HG03103 (cell line): ENCODE measurements around the gene PKIB.

Experiments used
- ATAC-seq: cut with Tn5 transposase; IDR thresholded peaks from one replicate; pipeline ENCODE4 v1.9.1; 2021; ENCODE audit warnings: low read depth; ENCODE audit not compliant: unreplicated experiment

Gene PKIB

GRCh38 chr6:122702841-122703240, 92.6 kb downstream of the PKIB start:
- no peak for ATAC-seq

GRCh38 chr6:122704066-122704465, 93.9 kb downstream of the PKIB start:
- ATAC-seq = no peak

- peak; percentile 88 for ATAC-seq
Measured at GRCh38 chr6:122709922-122710512, 99.8 kb downstream of the PKIB start.

- no peak for ATAC-seq
Measured at GRCh38 chr6:122710908-122711635, 100.9 kb downstream of the PKIB start.

- ATAC-seq = no peak
Measured at GRCh38 chr6:122712093-122712447, 101.9 kb downstream of the PKIB start.

GRCh38 chr6:122712448-122713137, 102.4 kb downstream of the PKIB start:
- no peak for ATAC-seq

GRCh38 chr6:122713138-122713537, 102.9 kb downstream of the PKIB start:
- ATAC-seq = no peak

- no peak for ATAC-seq
Measured at GRCh38 chr6:122714059-122714458, 103.9 kb downstream of the PKIB start.

- ATAC-seq = no peak
Measured at GRCh38 chr6:122715725-122716124, 105.5 kb downstream of the PKIB start.

- no peak for ATAC-seq
Measured at GRCh38 chr6:122717350-122717749, 107.1 kb downstream of the PKIB start.

- no peak for ATAC-seq
Measured at GRCh38 chr6:122718616-122719015, 108.4 kb downstream of the PKIB start.

- ATAC-seq = no peak
Measured at GRCh38 chr6:122719176-122719575, 109.0 kb downstream of the PKIB start.

GRCh38 chr6:122722746-122723145, 112.5 kb downstream of the PKIB start:
- no peak for ATAC-seq

- no peak for ATAC-seq
Measured at GRCh38 chr6:122726649-122727048, 116.4 kb downstream of the PKIB start.

- no peak for ATAC-seq
Measured at GRCh38 chr6:122727244-122727643, 117.0 kb downstream of the PKIB start.

- ATAC-seq = no peak
Measured at GRCh38 chr6:122730334-122730733, 120.1 kb downstream of the PKIB start.

- ATAC-seq = peak; percentile 53
Measured at GRCh38 chr6:122730775-122731386, 120.7 kb downstream of the PKIB start.

GRCh38 chr6:122733259-122733658, 123.1 kb downstream of the PKIB start:
- no peak for ATAC-seq

- no peak for ATAC-seq
Measured at GRCh38 chr6:122734529-122735395, 124.6 kb downstream of the PKIB start.

- no peak for ATAC-seq
Measured at GRCh38 chr6:122735582-122735981, 125.4 kb downstream of the PKIB start.
